Mesenchymal stem cell (in vitro differentiated cells and primary cell): Measurements from ENCODE around the gene TERT.

Experiments used
- DNase-seq: peaks from one replicate; pipeline ENCODE4 v3.0.0-alpha.2; 2013
- H2AFZ ChIP-seq: one replicate; pipeline ENCODE4 v1.6.1; 2013; ENCODE audit warnings: low read depth, mild to moderate bottlenecking, control low read depth, inconsistent platforms, low read length, moderate library complexity
- H2AK5ac ChIP-seq: 2 replicates; pipeline ENCODE4 v1.6.1; 2013; ENCODE audit warnings: low read length, moderate library complexity, mild to moderate bottlenecking, inconsistent platforms; ENCODE audit not compliant: severe bottlenecking
- H2BK120ac ChIP-seq: one replicate; pipeline ENCODE4 v1.6.1; 2013; ENCODE audit warnings: low read depth, mild to moderate bottlenecking, inconsistent platforms, low read length, moderate library complexity
- H2BK12ac ChIP-seq, 2 experiments: one replicate each; pipeline ENCODE4 v1.6.1; 2013; ENCODE audit warnings: inconsistent platforms in 2 of 2, low read length in 2 of 2, mild to moderate bottlenecking in 2 of 2, moderate library complexity in 2 of 2, control low read depth in 1 of 2
- H2BK15ac ChIP-seq: one replicate; pipeline ENCODE4 v1.6.1; 2013; ENCODE audit warnings: mild to moderate bottlenecking, low read depth, inconsistent platforms; ENCODE audit not compliant: poor library complexity, severe bottlenecking
- H2BK5ac ChIP-seq: 2 replicates; pipeline ENCODE4 v1.6.1; 2013; ENCODE audit warnings: low read depth, mild to moderate bottlenecking, low read length, control low read depth, inconsistent platforms; ENCODE audit not compliant: poor library complexity, severe bottlenecking
- H3K14ac ChIP-seq, 2 experiments: one replicate each; pipeline ENCODE4 v1.6.1; 2013; ENCODE audit warnings: inconsistent platforms in 2 of 2, low read length in 2 of 2, control low read depth in 1 of 2, mild to moderate bottlenecking in 1 of 2, moderate library complexity in 1 of 2
- H3K18ac ChIP-seq, 2 experiments: one replicate each; pipeline ENCODE4 v1.6.1; 2013; ENCODE audit warnings: inconsistent platforms in 2 of 2, low read length in 2 of 2, control low read depth in 1 of 2, low read depth in 1 of 2, mild to moderate bottlenecking in 1 of 2
- H3K23ac ChIP-seq, 2 experiments: one replicate each; pipeline ENCODE4 v1.6.1; 2013; ENCODE audit warnings: inconsistent platforms in 2 of 2, low read length in 2 of 2, mild to moderate bottlenecking in 2 of 2, moderate library complexity in 2 of 2, control low read depth in 1 of 2
- H3K27ac ChIP-seq: 2 replicates; pipeline ENCODE4 v1.5.1; 2013; ENCODE audit warnings: mild to moderate bottlenecking, moderate library complexity, low read length, control low read depth, inconsistent platforms; ENCODE audit not compliant: poor library complexity, severe bottlenecking
- H3K27me3 ChIP-seq, 2 experiments: 2 replicates each; pipeline versions ENCODE4 v1.6.1 to v1.7.0; 2013; ENCODE audit warnings: low read length in 2 of 2, mild to moderate bottlenecking in 2 of 2, moderate library complexity in 2 of 2, control low read depth in 1 of 2, inconsistent platforms in 1 of 2; ENCODE audit not compliant: control insufficient read depth in 1 of 2, insufficient read depth in 1 of 2
- H3K36me3 ChIP-seq, 2 experiments: 2 replicates each; pipeline versions ENCODE4 v1.6.1 to v1.7.0; 2013; ENCODE audit warnings: low read length in 2 of 2, control low read depth in 1 of 2, inconsistent platforms in 1 of 2, low read depth in 1 of 2, mild to moderate bottlenecking in 1 of 2; ENCODE audit not compliant: insufficient read depth in 2 of 2, control insufficient read depth in 1 of 2
- H3K4ac ChIP-seq, 2 experiments: one replicate each; pipeline ENCODE4 v1.6.1; 2013; ENCODE audit warnings: inconsistent platforms in 2 of 2, low read length in 2 of 2, mild to moderate bottlenecking in 2 of 2, moderate library complexity in 2 of 2, control low read depth in 1 of 2, low read depth in 1 of 2
- H3K4me1 ChIP-seq: 2 replicates; pipeline ENCODE4 v1.6.1; 2013; ENCODE audit warnings: low read depth, low read length, control low read depth; ENCODE audit not compliant: control insufficient read depth, insufficient read depth
- H3K4me2 ChIP-seq: 2 replicates; pipeline ENCODE4 v1.6.1; 2013; ENCODE audit warnings: low read length, mild to moderate bottlenecking, inconsistent platforms; ENCODE audit not compliant: poor library complexity, severe bottlenecking
- H3K4me3 ChIP-seq, 2 experiments: 2 replicates each; pipeline versions ENCODE4 v1.5.1 to v1.7.0; 2013; ENCODE audit warnings: low read length in 2 of 2, mild to moderate bottlenecking in 2 of 2, control low read depth in 1 of 2, low read depth in 1 of 2; ENCODE audit not compliant: insufficient read depth in 1 of 2
- H3K79me1 ChIP-seq: replicated peaks from 2 replicates; pipeline ENCODE4 v1.6.1; 2013; ENCODE audit warnings: mild to moderate bottlenecking, control low read depth, low read length, inconsistent platforms; ENCODE audit not compliant: poor library complexity, severe bottlenecking
- H3K9ac ChIP-seq: 2 replicates; pipeline ENCODE4 v1.7.0; 2013; ENCODE audit warnings: mild to moderate bottlenecking, low read length, moderate library complexity
- H3K9me3 ChIP-seq: 2 replicates; pipeline ENCODE4 v1.7.0; 2013; ENCODE audit warnings: mild to moderate bottlenecking, low read length; ENCODE audit not compliant: control insufficient read depth
- H4K8ac ChIP-seq: one replicate; pipeline ENCODE4 v1.6.1; 2013; ENCODE audit warnings: inconsistent platforms, mild to moderate bottlenecking, low read length, moderate library complexity
- H4K91ac ChIP-seq: one replicate; pipeline ENCODE4 v1.6.1; 2013; ENCODE audit warnings: mild to moderate bottlenecking, low read length, inconsistent platforms
- WGBS: methylation state at CpG from one replicate; pipeline ENCODE4 v1.1.7; 2013; ENCODE audit warnings: mixed read lengths; 5-methylcytosine and 5-hydroxymethylcytosine counted together

Gene TERT

DNA sequence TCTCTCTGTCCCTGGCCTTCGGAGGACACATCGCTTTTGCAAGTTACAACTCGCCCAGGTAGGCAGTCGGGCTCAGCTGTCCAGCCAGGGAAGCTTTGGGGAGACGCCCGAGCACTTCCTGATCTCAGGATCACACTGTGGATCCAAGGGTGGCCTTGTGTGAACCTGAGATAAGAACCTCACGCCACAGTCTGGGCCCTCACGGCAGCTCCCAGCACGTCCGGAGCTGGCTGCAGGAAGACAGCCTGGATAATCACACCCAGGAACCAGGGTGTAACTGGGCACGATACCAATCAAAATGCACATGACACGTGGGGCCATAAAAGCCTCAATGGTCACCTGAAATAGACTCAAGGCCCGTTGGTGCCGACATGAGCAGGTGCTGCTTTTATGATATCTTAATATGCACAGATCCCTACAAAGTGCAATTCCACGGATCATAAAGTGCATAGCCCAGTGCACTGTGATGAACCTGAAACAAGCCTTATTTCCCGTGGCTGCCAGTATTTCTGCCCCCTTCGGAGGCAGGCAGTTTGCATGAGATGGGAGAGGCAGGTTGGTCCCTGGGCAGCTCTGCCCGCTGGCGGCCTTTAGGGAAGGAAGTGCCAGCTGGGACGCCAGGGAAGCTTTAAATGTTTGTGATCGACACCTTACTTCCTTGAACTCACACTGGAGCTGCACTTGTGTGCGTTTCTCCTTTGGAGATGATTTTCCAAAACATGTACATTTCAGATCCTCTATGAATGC lies 55.2 kb downstream of the TERT start:
- 80% methylated on average over 21 of the region's 22 CpGs for WGBS
- H3K18ac ChIP-seq: no peak overlapping the region

DNA sequence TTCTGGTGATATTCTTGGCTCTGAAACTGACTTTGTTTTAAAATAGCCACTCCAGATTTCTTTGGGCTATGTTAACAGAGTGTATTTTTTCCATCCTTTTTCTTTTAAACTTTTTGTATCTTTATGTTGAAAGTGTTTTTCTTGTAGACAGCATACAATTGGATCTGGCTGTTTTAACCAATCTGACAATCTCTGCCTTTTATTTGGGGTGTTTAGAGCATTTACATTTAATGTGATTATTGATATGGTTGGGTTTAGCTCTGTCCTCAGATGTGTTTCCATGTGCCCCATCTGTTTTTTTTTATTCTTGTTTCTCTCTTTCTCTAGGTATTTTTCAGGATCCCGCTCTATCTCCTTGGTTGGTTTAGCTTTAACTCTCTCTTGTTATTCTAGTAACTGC lies 59.0 kb downstream of the TERT start:
- no peak overlapping the region for H3K4ac ChIP-seq
- no peak overlapping the region for H3K14ac ChIP-seq
- H3K27ac ChIP-seq: no peak overlapping the region
- H3K4me1 ChIP-seq: no peaks in the 10 kb centered on the region
- no peak overlapping the region for H3K4me3 ChIP-seq
- no peak overlapping the region for H3K23ac ChIP-seq
- H2AFZ ChIP-seq: no peak overlapping the region
- H3K4me2 ChIP-seq: no peak overlapping the region
- H2BK12ac ChIP-seq: no peak overlapping the region
- peaks cover 0 to 2% of the 10 kb centered on the region in 2 experiments for H3K27me3 ChIP-seq
- H4K91ac ChIP-seq: no peak overlapping the region
- no peak for DNase-seq
- H2BK5ac ChIP-seq: no peak overlapping the region
- no peaks in the 10 kb centered on the region for H3K36me3 ChIP-seq
- no peak overlapping the region for H3K18ac ChIP-seq
- no peak overlapping the region for H2BK15ac ChIP-seq
- WGBS: no CpG with 5 or more reads among the region's 1 CpG
- H3K9ac ChIP-seq: no peak overlapping the region
- H3K9me3 ChIP-seq: peaks cover 21% of the 10 kb centered on the region
- H2BK120ac ChIP-seq: no peak overlapping the region
- no peaks in the 10 kb centered on the region for H3K79me1 ChIP-seq
- H2AK5ac ChIP-seq: no peak overlapping the region
- H4K8ac ChIP-seq: no peak overlapping the region

More for the DNA sequence above, 55.2 kb downstream of the TERT start:
- no peak overlapping the region for H4K91ac ChIP-seq
- no peak overlapping the region for H2AK5ac ChIP-seq
- H2AFZ ChIP-seq: no peak overlapping the region
- no peak overlapping the region for H3K14ac ChIP-seq
- no peak overlapping the region for H3K23ac ChIP-seq
- H3K4ac ChIP-seq: no peak overlapping the region
- H3K9me3 ChIP-seq: peaks cover 20% of the 10 kb centered on the region
- H4K8ac ChIP-seq: no peak overlapping the region
- no peak overlapping the region for H2BK5ac ChIP-seq
- H3K9ac ChIP-seq: no peak overlapping the region
- no peak overlapping the region for H3K4me3 ChIP-seq
- no peak overlapping the region for H3K4me2 ChIP-seq
- H2BK15ac ChIP-seq: no peak overlapping the region
- H3K79me1 ChIP-seq: no peaks in the 10 kb centered on the region
- H2BK12ac ChIP-seq: no peak overlapping the region
- peaks cover 0 to 19% of the 10 kb centered on the region in 2 experiments for H3K27me3 ChIP-seq
- H3K27ac ChIP-seq: no peak overlapping the region
- H2BK120ac ChIP-seq: no peak overlapping the region
- H3K36me3 ChIP-seq: no peaks in the 10 kb centered on the region
- no peaks in the 10 kb centered on the region for H3K4me1 ChIP-seq
- DNase-seq: no peak

DNA sequence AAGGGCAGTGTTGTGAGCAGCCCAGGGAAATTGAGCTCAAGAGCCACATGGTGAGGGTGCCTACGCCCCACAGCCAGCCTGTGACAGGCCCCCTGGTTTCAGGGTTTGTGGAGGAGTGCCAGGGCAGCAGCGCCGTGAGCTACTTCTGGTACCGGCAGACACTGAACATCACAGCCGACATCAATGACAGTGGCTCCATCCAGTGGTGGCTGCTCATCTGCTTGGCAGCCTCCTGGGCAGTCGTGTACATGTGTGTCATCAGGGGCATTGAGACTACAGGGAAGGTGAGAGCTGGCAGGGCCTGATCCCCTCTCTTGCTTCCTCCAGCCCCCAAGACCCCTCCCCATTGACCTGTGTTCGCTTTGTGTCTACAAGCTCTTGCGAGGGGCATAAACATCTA lies 59.5 kb downstream of the TERT start:
- no peak overlapping the region for H2AK5ac ChIP-seq
- no peak overlapping the region for H3K9ac ChIP-seq
- H3K18ac ChIP-seq: no peak overlapping the region
- H3K79me1 ChIP-seq: no peaks in the 10 kb centered on the region
- H3K4me3 ChIP-seq: no peak overlapping the region
- no peak overlapping the region for H2BK15ac ChIP-seq
- no peaks in the 10 kb centered on the region for H3K36me3 ChIP-seq
- H3K4ac ChIP-seq: no peak overlapping the region
- peaks cover 21% of the 10 kb centered on the region for H3K9me3 ChIP-seq
- no peak overlapping the region for H4K8ac ChIP-seq
- no peak overlapping the region for H3K4me2 ChIP-seq
- no peak overlapping the region for H2BK120ac ChIP-seq
- H3K27ac ChIP-seq: no peak overlapping the region
- no peak overlapping the region for H3K23ac ChIP-seq
- 85% methylated on average over 5 of the region's 8 CpGs for WGBS
- no peak overlapping the region for H3K14ac ChIP-seq
- no peak overlapping the region for H2AFZ ChIP-seq
- H3K27me3 ChIP-seq: peaks cover 0 to 3% of the 10 kb centered on the region in 2 experiments
- no peak overlapping the region for H2BK12ac ChIP-seq
- no peak overlapping the region for H4K91ac ChIP-seq
- H3K4me1 ChIP-seq: no peaks in the 10 kb centered on the region
- no peak overlapping the region for H2BK5ac ChIP-seq
- DNase-seq: no peak

DNA sequence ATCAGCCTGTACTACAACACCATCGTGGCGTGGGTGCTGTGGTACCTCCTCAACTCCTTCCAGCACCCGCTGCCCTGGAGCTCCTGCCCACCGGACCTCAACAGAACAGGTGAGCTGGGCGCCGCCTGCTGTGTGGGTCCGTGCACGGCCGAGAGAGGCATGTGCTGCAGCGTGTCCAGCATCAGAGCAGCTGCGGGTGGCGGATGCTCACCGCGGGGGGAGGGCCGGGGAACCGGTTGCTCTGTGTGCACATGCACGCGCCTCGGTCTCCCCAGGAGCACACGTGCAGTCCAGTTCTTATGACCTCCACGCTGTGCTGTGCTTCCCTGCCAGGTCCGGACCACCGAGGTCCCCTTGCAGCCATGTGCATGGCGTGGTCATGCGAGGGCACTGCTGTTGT lies 62.1 kb downstream of the TERT start:
- H3K9ac ChIP-seq: no peak overlapping the region
- H3K4me2 ChIP-seq: no peak overlapping the region
- no peak overlapping the region for H3K27ac ChIP-seq
- DNase-seq: no peak
- H3K4me1 ChIP-seq: no peaks in the 10 kb centered on the region
- no peak overlapping the region for H4K91ac ChIP-seq
- H3K4me3 ChIP-seq: no peak overlapping the region
- no peak overlapping the region for H2BK12ac ChIP-seq
- no peak overlapping the region for H2BK120ac ChIP-seq
- H3K4ac ChIP-seq: no peak overlapping the region
- H3K27me3 ChIP-seq: peaks cover 0 to 24% of the 10 kb centered on the region in 2 experiments
- H3K9me3 ChIP-seq: peaks cover 21% of the 10 kb centered on the region
- no peak overlapping the region for H3K23ac ChIP-seq
- no peak overlapping the region for H3K14ac ChIP-seq
- H4K8ac ChIP-seq: no peak overlapping the region
- H3K79me1 ChIP-seq: no peaks in the 10 kb centered on the region
- H2AFZ ChIP-seq: no peak overlapping the region
- H2AK5ac ChIP-seq: no peak overlapping the region
- H3K36me3 ChIP-seq: no peaks in the 10 kb centered on the region
- H2BK15ac ChIP-seq: no peak overlapping the region
- no peak overlapping the region for H3K18ac ChIP-seq
- 92% methylated on average over 25 of the region's 25 CpGs for WGBS
- no peak overlapping the region for H2BK5ac ChIP-seq
